Measurements from ENCODE around the gene UNC45A. TPM values are rescaled to one million over a fixed set of nuclear protein-coding genes. Genes with fewer than 3 reads are reported as not detected.

Gene UNC45A
- total RNA-seq, 1 donor from 2014 or later = 25.8 TPM

DNA sequence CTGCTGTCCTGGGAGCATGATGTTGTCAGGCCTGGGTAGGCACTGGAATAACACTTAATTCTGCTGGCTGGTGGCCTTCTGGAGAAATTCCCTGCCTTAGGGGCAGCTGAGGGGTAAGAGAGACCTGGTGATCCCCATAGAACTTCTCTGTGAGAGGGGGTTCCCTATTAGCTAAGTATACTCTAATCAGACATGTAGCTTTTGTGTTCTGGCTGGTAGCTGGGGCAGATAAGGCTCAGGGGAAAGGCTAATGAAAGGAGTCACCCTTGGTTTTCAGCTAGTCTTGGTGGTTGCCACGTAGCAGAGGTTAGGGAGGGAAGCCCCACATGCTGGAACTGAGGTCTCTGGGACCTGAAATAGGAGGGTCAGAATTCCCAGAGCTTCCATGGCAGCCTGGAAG, 1.8 kb upstream of the UNC45A start:
- intact Hi-C loops (cut with DNase I) = loop anchor here (5.0 to 10.0 kb wide), 3 partner anchors 46 to 1038 kb away; partner anchors contain the start of gene AP3S2
- no peak for ATAC-seq

GRCh38 chr15:90934256-90934948, 683 bp upstream of the UNC45A start:
- peak; percentile 56 for ATAC-seq
- intact Hi-C loops (cut with DNase I) = loop anchor here (2.0 to 10.0 kb wide), 4 partner anchors 47 to 1040 kb away; partner anchors contain the start of gene AP3S2
- peak; percentile 91 for DNase-seq (ENCODE audit: missing footprints)

More for the DNA sequence above, 1.8 kb upstream of the UNC45A start:
- no peak for DNase-seq (ENCODE audit: missing footprints)

- ATAC-seq = no peak
- intact Hi-C loops (cut with DNase I) = loop anchor here (10.0 kb wide), 1 partner anchor 1042 kb away; the partner anchor contains the start of gene AP3S2
- no peak for DNase-seq (ENCODE audit: missing footprints)
Observed at GRCh38 chr15:90936823-90937222, 1.7 kb downstream of the UNC45A start.

- no peak for ATAC-seq
- DNase-seq (ENCODE audit: missing footprints) = no peak
- intact Hi-C loops (cut with DNase I) = loop anchor here (10.0 kb wide), 1 partner anchor 1043 kb away; the partner anchor contains the start of gene AP3S2
Observed at GRCh38 chr15:90938261-90938660, 3.2 kb downstream of the UNC45A start.

DNA sequence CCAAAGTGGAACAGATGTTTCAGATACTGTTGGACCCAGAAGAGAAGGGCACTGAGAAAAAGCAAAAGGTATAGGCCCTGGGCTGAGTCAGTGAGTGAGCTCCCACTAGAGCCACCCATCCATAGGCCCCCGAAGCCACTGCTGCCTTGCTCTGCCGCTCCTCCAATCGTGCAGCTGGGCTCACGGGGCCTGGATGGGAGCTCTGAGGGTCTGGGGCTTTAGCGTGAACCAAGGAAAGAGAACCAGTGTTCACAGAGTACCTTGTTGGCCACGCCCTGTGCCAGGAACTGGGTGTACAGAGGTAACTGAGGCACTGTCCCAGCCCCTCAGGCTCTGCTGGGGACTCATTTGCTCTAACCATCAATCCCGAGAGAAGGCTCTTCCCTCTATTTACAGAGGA, 4.7 kb downstream of the UNC45A start:
- intact Hi-C loops (cut with DNase I) = loop anchor here (10.0 kb wide), 1 partner anchor 1045 kb away; the partner anchor contains the start of gene AP3S2
- DNase-seq (ENCODE audit: missing footprints) = no peak
- ATAC-seq = no peak

- intact Hi-C loops (cut with DNase I) = no loop called here
- no peak for DNase-seq (ENCODE audit: missing footprints)
- no peak for ATAC-seq
Observed at GRCh38 chr15:90941038-90941437, 6.0 kb downstream of the UNC45A start.

GRCh38 chr15:90942354-90943120, 7.5 kb downstream of the UNC45A start:
- intact Hi-C loops (cut with DNase I) = no loop called here
- no peak for ATAC-seq
- no peak for DNase-seq (ENCODE audit: missing footprints)

- intact Hi-C loops (cut with DNase I) = no loop called here
- ATAC-seq = no peak
- DNase-seq (ENCODE audit: missing footprints) = no peak
Observed at GRCh38 chr15:90945091-90945490, 10.0 kb downstream of the UNC45A start.

GRCh38 chr15:90946538-90946937, 11.5 kb downstream of the UNC45A start:
- DNase-seq (ENCODE audit: missing footprints) (no peak), ATAC-seq (no peak)
- intact Hi-C loops (cut with DNase I) = no loop called here

- intact Hi-C loops (cut with DNase I) = no loop called here
- ATAC-seq (no peak), DNase-seq (ENCODE audit: missing footprints) (no peak)
Observed at GRCh38 chr15:90946941-90947576, 12.0 kb downstream of the UNC45A start.

DNA sequence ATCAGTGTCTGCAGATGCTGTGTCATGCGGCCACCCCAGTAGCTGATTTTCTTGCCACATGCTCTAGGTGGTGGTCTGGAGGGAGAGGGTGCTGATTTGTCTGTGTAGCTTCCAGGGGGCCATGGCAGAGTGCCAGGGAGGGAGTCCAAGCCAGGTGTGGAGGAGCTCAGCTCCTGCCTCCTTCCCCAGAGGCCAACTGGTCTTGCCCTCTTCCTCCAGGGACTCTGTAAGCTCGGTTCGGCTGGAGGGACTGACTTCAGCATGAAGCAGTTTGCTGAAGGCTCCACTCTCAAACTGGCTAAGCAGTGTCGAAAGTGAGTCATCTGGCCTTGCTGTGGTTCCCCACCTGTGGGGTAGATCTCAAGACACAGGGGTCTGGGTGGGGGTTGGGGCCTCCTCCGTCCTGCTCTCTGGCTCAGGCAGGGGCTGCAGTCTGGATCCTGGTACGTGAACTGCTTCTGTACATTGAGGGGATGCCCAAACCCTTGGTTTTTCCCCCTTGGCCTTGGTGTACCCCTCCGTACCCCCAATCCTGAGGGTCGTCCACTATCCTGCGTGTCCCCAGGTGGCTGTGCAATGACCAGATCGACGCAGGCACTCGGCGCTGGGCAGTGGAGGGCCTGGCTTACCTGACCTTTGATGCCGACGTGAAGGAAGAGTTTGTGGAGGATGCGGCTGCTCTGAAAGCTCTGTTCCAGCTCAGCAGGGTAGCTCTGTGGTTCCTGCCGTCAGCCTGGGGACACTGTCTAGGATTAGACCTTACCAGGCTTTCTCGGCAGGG, 12.7 kb downstream of the UNC45A start:
- DNase-seq (ENCODE audit: missing footprints) (no peak), ATAC-seq (no peak)
- intact Hi-C loops (cut with DNase I) = no loop called here

DNA sequence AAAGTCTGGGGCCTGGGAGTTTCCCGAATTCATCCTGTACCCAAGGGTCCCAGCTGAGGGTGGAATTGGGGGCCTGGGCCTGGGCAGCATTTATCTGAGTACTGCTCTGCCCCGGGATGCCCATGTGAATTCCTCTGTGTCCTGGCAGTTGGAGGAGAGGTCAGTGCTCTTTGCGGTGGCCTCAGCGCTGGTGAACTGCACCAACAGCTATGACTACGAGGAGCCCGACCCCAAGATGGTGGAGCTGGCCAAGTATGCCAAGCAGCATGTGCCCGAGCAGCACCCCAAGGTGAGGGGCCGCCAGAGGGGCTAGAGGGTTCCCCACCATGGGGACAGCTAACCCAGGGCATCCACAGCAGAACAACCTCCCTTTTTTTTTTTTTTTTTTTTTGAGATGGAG, 13.4 kb downstream of the UNC45A start:
- ATAC-seq (no peak), DNase-seq (ENCODE audit: missing footprints) (no peak)
- intact Hi-C loops (cut with DNase I) = no loop called here

GRCh38 chr15:90949979-90950675, 15.0 kb downstream of the UNC45A start:
- no peak for ATAC-seq
- no peak for DNase-seq (ENCODE audit: missing footprints)
- intact Hi-C loops (cut with DNase I) = loop anchor here (10.0 kb wide), 1 partner anchor 75 kb away; the partner anchor contains the start of gene VPS33B

DNA sequence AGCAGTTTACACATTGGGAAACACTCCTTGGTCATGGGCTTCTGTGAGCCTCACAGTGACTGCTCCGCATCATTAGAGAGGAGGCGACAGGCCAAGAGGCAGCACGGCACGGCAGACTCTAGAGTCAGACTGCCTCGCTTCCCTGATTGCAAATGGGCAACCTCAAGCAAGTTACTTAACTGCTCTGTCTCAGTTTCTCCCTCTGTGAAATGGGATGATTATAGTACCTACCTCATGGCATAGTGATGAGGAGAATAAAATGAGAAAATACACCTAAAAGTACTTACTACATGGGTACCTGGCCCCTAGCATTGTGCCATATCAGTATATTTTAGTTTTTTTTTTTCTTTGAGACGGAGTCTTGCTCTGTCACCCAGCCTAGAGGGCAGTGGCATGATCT, 15.6 kb downstream of the UNC45A start:
- DNase-seq (ENCODE audit: missing footprints) (no peak), ATAC-seq (no peak)
- intact Hi-C loops (cut with DNase I) = loop anchor here (10.0 kb wide), 1 partner anchor 74 kb away; the partner anchor contains the start of gene VPS33B

GRCh38 chr15:90952901-90953677, 18.0 kb downstream of the UNC45A start:
- DNase-seq (ENCODE audit: missing footprints) (no peak), ATAC-seq (no peak)
- intact Hi-C loops (cut with DNase I) = loop anchor here (10.0 kb wide), 1 partner anchor 72 kb away; the partner anchor contains the start of gene VPS33B

DNA sequence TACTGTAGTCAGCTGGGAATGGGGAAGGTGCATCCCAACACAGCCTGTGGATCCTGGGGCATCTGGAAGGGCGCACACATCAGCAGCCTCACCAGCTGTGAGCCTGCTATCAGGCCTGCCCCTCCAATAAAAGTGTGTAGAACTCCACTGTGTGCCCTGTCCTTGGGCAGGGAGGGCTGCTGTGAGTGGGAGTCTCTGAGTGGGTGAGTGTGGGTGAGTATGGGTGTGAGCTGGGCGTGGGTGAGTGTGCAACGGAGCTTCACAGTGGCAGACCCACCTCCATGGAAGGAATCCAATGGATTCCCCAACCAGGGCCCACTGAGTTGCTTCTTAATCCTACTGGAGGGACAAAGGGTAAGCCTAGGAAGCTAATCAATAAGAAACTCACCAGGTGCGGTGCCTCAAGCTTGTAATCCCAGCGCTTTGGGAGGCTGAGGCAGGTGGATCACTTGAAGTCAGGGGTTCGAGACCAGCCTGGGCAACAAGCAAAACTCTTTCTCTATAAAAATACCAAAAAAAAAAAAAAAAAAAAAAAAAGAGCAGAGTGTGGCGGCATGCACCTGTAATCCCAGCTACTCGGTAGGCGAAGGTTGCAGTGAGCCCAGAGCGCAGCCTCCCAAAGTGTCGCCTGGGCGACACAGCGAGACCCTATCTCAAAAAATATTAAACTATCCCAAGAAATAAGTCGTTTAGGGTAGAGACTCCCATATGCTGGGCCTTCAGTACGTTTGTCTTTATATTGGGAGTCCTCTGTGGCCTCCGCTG, 19.0 kb downstream of the UNC45A start:
- intact Hi-C loops (cut with DNase I) = loop anchor here (10.0 kb wide), 1 partner anchor 71 kb away; the partner anchor contains the start of gene VPS33B
- DNase-seq (ENCODE audit: missing footprints) = no peak
- ATAC-seq = no peak

Measured in Right ventricle myocardium inferior (tissue), 1 donor.